Keratinocyte (primary cell): ENCODE data around the gene TMEM263. TPM values are rescaled to one million over a fixed set of nuclear protein-coding genes. Genes with fewer than 3 reads are reported as not detected.

ENCODE experiments used
- DNase-seq: peaks from one replicate; pipeline ENCODE4 v3.0.0-alpha.2; 2011; ENCODE audit warnings: low read depth, missing footprints, low spot score
- FAIRE-seq: peaks from 2 replicates; lab custom pipeline; 2011; peaks lifted over from hg19 to GRCh38; lab: Jason Lieb, UNC
- H2AFZ ChIP-seq: 2 replicates; pipeline ENCODE4 v1.6.0; 2012; ENCODE audit warnings: low read length, control low read depth, inconsistent platforms; ENCODE audit not compliant: control insufficient read depth
- H3K27ac ChIP-seq: 2 replicates; pipeline ENCODE4 v1.5.1; 2011; ENCODE audit warnings: low read length; ENCODE audit not compliant: control insufficient read depth, insufficient read depth
- H3K27me3 ChIP-seq: 3 replicates; pipeline ENCODE4 v1.6.0; 2011; ENCODE audit warnings: low read length; ENCODE audit not compliant: control insufficient read depth, insufficient read depth; ENCODE audit errors: extremely low read depth
- H3K36me3 ChIP-seq, 2 experiments: 2 replicates in 1 of 2; 3 replicates in 1 of 2; pipeline ENCODE4 v1.5.1; 2011; ENCODE audit warnings: low read length in 2 of 2, mild to moderate bottlenecking in 1 of 2; ENCODE audit not compliant: control insufficient read depth in 2 of 2, insufficient read depth in 2 of 2; ENCODE audit errors: extremely low read depth in 1 of 2
- H3K4me1 ChIP-seq: 3 replicates; pipeline ENCODE4 v1.5.1; 2011; ENCODE audit warnings: low read length; ENCODE audit not compliant: control insufficient read depth, insufficient read depth; ENCODE audit errors: extremely low read depth
- H3K4me2 ChIP-seq: 3 replicates; pipeline ENCODE4 v1.6.0; 2011; ENCODE audit warnings: low read depth, low read length; ENCODE audit not compliant: control insufficient read depth, insufficient read depth; ENCODE audit errors: extremely low read depth
- H3K4me3 ChIP-seq, 3 experiments: fragments of 200-600 bp in 1 of 3; sonication (generic) in 1 of 3; 2 replicates in 2 of 3; 3 replicates in 1 of 3; pipeline ENCODE4 v1.5.1; 2011 to 2016; ENCODE audit warnings: low read length in 3 of 3, mild to moderate bottlenecking in 3 of 3, control low read depth in 2 of 3, inconsistent platforms in 1 of 3, low read depth in 1 of 3, mixed read lengths in 1 of 3, mixed run types in 1 of 3, moderate library complexity in 1 of 3; ENCODE audit not compliant: control insufficient read depth in 2 of 3, insufficient read depth in 2 of 3; ENCODE audit errors: extremely low read depth in 1 of 3
- H3K79me2 ChIP-seq: 2 replicates; pipeline ENCODE4 v1.6.0; 2012; ENCODE audit warnings: low read length; ENCODE audit not compliant: control insufficient read depth, insufficient read depth
- H3K9ac ChIP-seq: 3 replicates; pipeline ENCODE4 v1.6.0; 2011; ENCODE audit warnings: low read length; ENCODE audit not compliant: control insufficient read depth, insufficient read depth; ENCODE audit errors: extremely low read depth
- H3K9me1 ChIP-seq: 3 replicates; pipeline ENCODE4 v1.6.0; 2011; ENCODE audit warnings: low read length; ENCODE audit not compliant: control insufficient read depth, insufficient read depth; ENCODE audit errors: extremely low read depth
- H3K9me3 ChIP-seq: 2 replicates; pipeline ENCODE4 v1.5.1; 2012; ENCODE audit warnings: low read depth, low read length; ENCODE audit not compliant: control insufficient read depth
- H4K20me1 ChIP-seq: 3 replicates; pipeline ENCODE4 v1.6.0; 2011; ENCODE audit warnings: low read length; ENCODE audit not compliant: control insufficient read depth, insufficient read depth; ENCODE audit errors: extremely low read depth
- CTCF ChIP-seq, 3 experiments: IDR thresholded peaks in 1 of 3; conservative IDR thresholded peaks in 1 of 3; optimal IDR thresholded peaks in 1 of 3; 2 replicates in 2 of 3; 3 replicates in 1 of 3; pipeline versions ENCODE3 to v1.5.1; 2011; ENCODE audit warnings: low read length in 3 of 3, mild to moderate bottlenecking in 3 of 3, moderate library complexity in 2 of 3, control low read depth in 1 of 3, inconsistent platforms in 1 of 3; ENCODE audit not compliant: insufficient read depth in 2 of 3; ENCODE audit errors: extremely low read depth in 1 of 3
- EZH2 ChIP-seq: IDR thresholded peaks from one replicate; pipeline ENCODE4 v1.6.1; 2012; ENCODE audit warnings: inconsistent platforms, mild to moderate bottlenecking, low read length, moderate library complexity
- dilution Hi-C: fragments of 300-500 bp; cut with MboI; formaldehyde crosslinking; loops from one replicate; pipeline ENCODE4 v1.7.0; 2020; ENCODE audit warnings: low sequenced_read_pairs; ENCODE audit not compliant: extremely low pct_ligation_motif_present
- polyA plus RNA-seq, 5 experiments: library from polyadenylated mRNA; depleted of rRNA in 3 of 5; stranded (reverse) in 3 of 5; stranded (forward) in 1 of 5; unstranded in 1 of 5; fragments of >200 nt; gene quantifications; 1 replicate in 1 of 5; 2 replicates in 3 of 5; 3 replicates in 1 of 5; pipeline versions ENCODE4 v1.2.1 to v1.2.3, GENCODE V29; 2011 to 2012; ENCODE audit warnings: missing spikeins in 2 of 5, low read depth in 1 of 5, low replicate concordance in 1 of 5

The TMEM263 gene
- polyA plus RNA-seq, 1 donor (not counting 4 experiments of a cell fraction or from before 2014, with no cell fraction given): 22.0 TPM

- Histone ChIP-seq H2AFZ (no peak overlapping the region), H3K27me3 (no peaks in the 10 kb centered on the region), H3K4me1 (peaks cover 5% of the 10 kb centered on the region), H3K4me3 (no peak overlapping the region), H3K9me3 (no peaks in the 10 kb centered on the region), H3K79me2 (peaks cover 1% of the 10 kb centered on the region), H3K27ac (no peak overlapping the region), H4K20me1 (no peaks in the 10 kb centered on the region), H3K9me1 (no peaks in the 10 kb centered on the region), H3K4me2 (no peak overlapping the region), H3K9ac (no peak overlapping the region), H3K36me3 (peaks cover 0 to 5% of the 10 kb centered on the region in 2 experiments)
- dilution Hi-C loops: no loop called here
- DNase-seq: no peak
- TF ChIP-seq CTCF (optimal IDR thresholded peaks at IDR 0.05 in 1 of 3, IDR thresholded peaks at IDR 0.05 in 1 of 3, conservative IDR thresholded peaks at IDR 0.05 in 1 of 3; ENCODE audit: extremely low read depth in 1 of 3, insufficient read depth in 2 of 3, low read length in 3 of 3) (no peak), EZH2 (no peak)
- FAIRE-seq: no peak
Observed at GRCh38 chr12:106981788-106982187, 26.1 kb downstream of the TMEM263 start.

GRCh38 chr12:106982229-106982628 lies 26.5 kb downstream of the TMEM263 start:
- TF ChIP-seq EZH2 (no peak), CTCF (optimal IDR thresholded peaks at IDR 0.05 in 1 of 3, IDR thresholded peaks at IDR 0.05 in 1 of 3, conservative IDR thresholded peaks at IDR 0.05 in 1 of 3; ENCODE audit: extremely low read depth in 1 of 3, insufficient read depth in 2 of 3, low read length in 3 of 3) (no peak)
- Histone ChIP-seq H3K9me3 (no peaks in the 10 kb centered on the region), H2AFZ (no peak overlapping the region), H3K4me3 (no peak overlapping the region), H3K4me2 (no peak overlapping the region), H3K9me1 (no peaks in the 10 kb centered on the region), H3K27me3 (no peaks in the 10 kb centered on the region), H4K20me1 (no peaks in the 10 kb centered on the region), H3K27ac (no peak overlapping the region), H3K4me1 (peaks cover 5% of the 10 kb centered on the region), H3K9ac (no peak overlapping the region), H3K36me3 (peaks cover 0 to 5% of the 10 kb centered on the region in 2 experiments), H3K79me2 (peaks cover 1% of the 10 kb centered on the region)
- no peak for DNase-seq
- dilution Hi-C loops: no loop called here
- FAIRE-seq: no peak
